A549 (cell line): ENCODE data around the gene EFHD2. TPM values are rescaled to one million over a fixed set of nuclear protein-coding genes. Genes with fewer than 3 reads are reported as not detected.
"Not testable (repeated sequence)": the region's sequence is repeated elsewhere in the genome, so short reads cannot be mapped to it uniquely, and the experiment has no call there.

Source experiments
- ATAC-seq, 2 experiments: fragments of 200-7000 bp in 1 of 2; fragments of >200 bp in 1 of 2; cut with Nextera tagmentation in 1 of 2; cut with Tn5 transposase in 1 of 2; 3 replicates each; pipeline versions ENCODE4 v1.8.0 to v1.9.1; 2018 to 2020; ENCODE audit warnings: mild to moderate bottlenecking in 1 of 2, moderate library complexity in 1 of 2
- CTCF ChIA-PET: fragments of 300-600 bp; sonication (Branson Sonifier 250); formaldehyde crosslinking; extraction: SDS; loops from one replicate; lab custom pipeline; 2021; ENCODE audit warnings: antibody characterized with exemption, inconsistent platforms; lab: Yijun Ruan, JAX
- POLR2A ChIA-PET: fragments of 350-600 bp; formaldehyde crosslinking; extraction: SDS; loops from one replicate; lab custom pipeline; 2021; ENCODE audit warnings: antibody characterized with exemption, inconsistent platforms; lab: Yijun Ruan, JAX
- DNase-seq, 2 experiments: peaks; one replicate each; pipeline versions ENCODE4 v3.0.0 to v3.0.0-alpha.2; 2011 to 2016; ENCODE audit warnings: low read depth in 1 of 2, low spot score in 1 of 2
- FAIRE-seq: peaks from 2 replicates; lab custom pipeline; 2011; peaks lifted over from hg19 to GRCh38; lab: Jason Lieb, UNC
- H3K27ac ChIP-seq, 2 experiments: fragments of >200 bp; sonication (Bioruptor Twin); formaldehyde crosslinking; 3 replicates each; pipeline ENCODE4 v1.5.1; 2016 to 2017
- H3K4me1 ChIP-seq: fragments of >200 bp; sonication (Bioruptor Twin); formaldehyde crosslinking; 3 replicates; pipeline ENCODE4 v1.6.1; 2016
- H3K4me2 ChIP-seq: fragments of >200 bp; sonication (Bioruptor Twin); formaldehyde crosslinking; 3 replicates; pipeline ENCODE4 v1.6.1; 2016
- H3K4me3 ChIP-seq: fragments of >200 bp; sonication (Bioruptor Twin); formaldehyde crosslinking; 3 replicates; pipeline ENCODE4 v1.5.1; 2016
- H3K9me3 ChIP-seq: fragments of >200 bp; sonication (Bioruptor Twin); formaldehyde crosslinking; 3 replicates; pipeline ENCODE4 v1.6.1; 2016
- FOSL2 ChIP-seq, 2 experiments: fragments of 450-650 bp in 1 of 2; fragments of >200 bp in 1 of 2; sonication (Bioruptor Twin) in 1 of 2; formaldehyde crosslinking; IDR thresholded peaks; 2 replicates each; pipeline versions ENCODE4 v1.5.0 to v1.6.1; 2016 to 2020; ENCODE audit warnings: mild to moderate bottlenecking in 1 of 2, moderate library complexity in 1 of 2
- HDAC2 ChIP-seq: fragments of 200-600 bp; sonication (generic); IDR thresholded peaks from 2 replicates; pipeline ENCODE4 v1.6.1; 2016
- NFE2L2 ChIP-seq: fragments of 150-350 bp; conservative IDR thresholded peaks from 2 replicates; pipeline ENCODE4 v1.6.1; 2014; ENCODE audit warnings: low read length
- POLR2A ChIP-seq: IDR thresholded peaks from 2 replicates; pipeline ENCODE4 v1.6.1; 2012; ENCODE audit warnings: mild to moderate bottlenecking, low read length
- POLR2AphosphoS2 ChIP-seq: conservative IDR thresholded peaks from 2 replicates; pipeline ENCODE4 v1.6.1; 2012; ENCODE audit warnings: low read length, improper control_type of control experiment, inconsistent platforms
- RAD21 ChIP-seq, 2 experiments: fragments of >200 bp in 1 of 2; sonication (Bioruptor Twin) in 1 of 2; formaldehyde crosslinking in 1 of 2; IDR thresholded peaks in 1 of 2; conservative IDR thresholded peaks in 1 of 2; 2 replicates in 1 of 2; 3 replicates in 1 of 2; pipeline ENCODE4 v1.6.1; 2012 to 2018; ENCODE audit warnings: inconsistent platforms in 1 of 2
- RARB ChIP-seq: fragments of 250-450 bp; sonication (Bioruptor Pico); IDR thresholded peaks from 2 replicates; pipeline ENCODE4 v1.8.0; 2021; ENCODE audit warnings: mild to moderate bottlenecking, moderate library complexity
- RCOR1 ChIP-seq: fragments of 150-350 bp; IDR thresholded peaks from 2 replicates; pipeline ENCODE4 v1.6.1; 2014; ENCODE audit warnings: antibody characterized with exemption, low read length, low read depth
- REST ChIP-seq: fragments of 200-600 bp; sonication (generic); IDR thresholded peaks from 2 replicates; pipeline ENCODE4 v1.6.1; 2016; ENCODE audit warnings: antibody characterized with exemption, mild to moderate bottlenecking, moderate library complexity
- RNF2 ChIP-seq: fragments of 200-600 bp; sonication (generic); IDR thresholded peaks from 2 replicates; pipeline ENCODE4 v1.6.1; 2016; ENCODE audit warnings: low read depth, mild to moderate bottlenecking, antibody characterized with exemption, moderate library complexity, borderline replicate concordance
- ZC3H11A ChIP-seq: fragments of 450-650 bp; IDR thresholded peaks from 2 replicates; pipeline ENCODE4 v1.6.1; 2014; ENCODE audit warnings: antibody characterized with exemption, mild to moderate bottlenecking
- WGBS: methylation state at CpG from one replicate; pipeline ENCODE4 v1.1.6; 2017; ENCODE audit errors: missing lambda C conversion rate; 5-methylcytosine and 5-hydroxymethylcytosine counted together
- polyA plus RNA-seq, 4 experiments: library from polyadenylated mRNA; depleted of rRNA in 3 of 4; stranded (reverse); fragments of >200 nt; fragmentation: RNase III in 1 of 4; extraction: RNeasy Plus Mini Kit Qiagen cat#74134 plus additional on column Dnase treatment in 1 of 4; gene quantifications; 2 replicates in 3 of 4; 3 replicates in 1 of 4; pipeline ENCODE4 v1.2.3, GENCODE V29; 2011 to 2017
- TF ChIP-seq, protein P1 (sequence below): IDR thresholded peaks from 2 replicates; pipeline ENCODE4 v1.6.1; 2012; ENCODE audit warnings: low read depth, borderline replicate concordance

EFHD2 gene
- polyA plus RNA-seq, 2 of the 4 experiments (the other 2 are of a cell fraction), result 33.1 to 96.2 TPM

DNA sequence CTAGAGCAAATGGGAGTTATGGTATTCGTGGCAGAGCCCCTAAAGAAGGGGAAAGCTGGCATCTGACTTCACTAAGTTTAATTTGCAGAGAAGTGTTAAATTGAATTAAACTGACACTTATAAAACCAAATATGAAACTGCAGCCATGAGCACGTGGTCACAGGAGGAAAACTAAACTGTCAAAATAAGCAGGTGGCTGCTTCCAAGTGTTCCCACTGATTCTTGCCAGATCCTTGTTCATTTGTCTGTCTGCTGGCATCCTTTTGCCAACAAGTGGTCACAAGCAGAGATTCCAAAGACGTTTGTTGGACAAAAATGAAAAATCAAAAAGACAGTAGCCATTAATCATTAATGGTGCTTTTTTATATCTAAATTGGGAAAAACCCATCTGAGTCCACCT lies 59.7 kb downstream of the EFHD2 start (continued):
- no peak for TF ChIP-seq RCOR1
- no peak for TF ChIP-seq HDAC2
- no peak for TF ChIP-seq RAD21 (conservative IDR thresholded peaks at IDR 0.05 in 1 of 2, IDR thresholded peaks at IDR 0.05 in 1 of 2)
- no peak for TF ChIP-seq FOSL2 (IDR thresholded peaks at IDR 0.05)
- no peak for TF ChIP-seq FOSL2 (CRISPR knock-in tag; IDR thresholded peaks at IDR 0.05)
- TF ChIP-seq POLR2AphosphoS2, result no peak
- TF ChIP-seq, all 56 proteins: peak for 0

GRCh38 chr1:15469821-15470448 lies 60.2 kb downstream of the EFHD2 start:
- H3K4me2 ChIP-seq, FAIRE-seq, H3K4me3 ChIP-seq, POLR2A ChIA-PET, H3K27ac ChIP-seq, ATAC-seq, H3K9me3 ChIP-seq, DNase-seq, CTCF ChIA-PET, H3K4me1 ChIP-seq: not testable (repeated sequence)
- 20% methylated on average over 1 of the region's 9 CpGs for WGBS

GRCh38 chr1:15471067-15471466 lies 61.4 kb downstream of the EFHD2 start:
- H3K4me1 ChIP-seq, H3K9me3 ChIP-seq, FAIRE-seq, H3K27ac ChIP-seq, H3K4me2 ChIP-seq, POLR2A ChIA-PET, H3K4me3 ChIP-seq, ATAC-seq, DNase-seq: not testable (repeated sequence)
- WGBS, result 57% methylated on average over 3 of the region's 5 CpGs
- CTCF ChIA-PET, result interaction anchor here (1.7 kb wide), 1 partner anchor 11 kb away, joined by 5 read pairs; no protein-coding TSS in a partner anchor

GRCh38 chr1:15471723-15472122 lies 62.0 kb downstream of the EFHD2 start:
- H3K27ac ChIP-seq, H3K9me3 ChIP-seq, DNase-seq, H3K4me1 ChIP-seq, POLR2A ChIA-PET, H3K4me3 ChIP-seq, H3K4me2 ChIP-seq, ATAC-seq, FAIRE-seq: not testable (repeated sequence)
- 58% methylated on average over 6 of the region's 6 CpGs for WGBS
- CTCF ChIA-PET, result interaction anchor here (0.6 to 1.7 kb wide), 2 partner anchors 10 to 24 kb away, joined by 4 to 5 read pairs; no protein-coding TSS in a partner anchor

DNA sequence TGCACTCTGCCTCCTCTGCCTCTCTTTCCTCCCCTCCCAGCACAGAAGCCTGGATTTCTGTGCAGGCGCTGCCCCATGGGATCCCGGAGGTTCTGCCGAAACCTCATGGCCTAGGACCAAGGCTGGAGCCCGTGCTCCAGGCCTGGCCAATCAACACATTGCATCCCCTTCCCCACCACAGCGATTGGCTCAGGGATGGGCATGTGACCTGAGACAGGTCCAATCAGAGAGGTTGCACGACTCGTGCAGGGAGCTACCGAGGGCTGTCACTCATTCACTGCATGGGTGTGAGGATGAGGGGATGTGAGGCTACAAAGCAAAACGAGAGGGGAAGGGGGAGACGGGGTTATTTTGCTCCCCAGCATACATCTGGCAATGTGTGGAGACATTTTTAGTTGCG lies 62.9 kb downstream of the EFHD2 start:
- H3K9me3 ChIP-seq, result no peaks in the 10 kb centered on the region; the same call in 2 of the 3 replicates
- no peak overlapping the region for H3K4me3 ChIP-seq
- no peak overlapping the region for H3K27ac ChIP-seq
- ChIA-PET CTCF (no interaction called here), POLR2A (no interaction called here)
- WGBS, result 66% methylated on average over 9 of the region's 11 CpGs
- ATAC-seq (no peak), FAIRE-seq (no peak), DNase-seq (no peak)
- TF ChIP-seq RARB (no peak), RNF2 (no peak), NFE2L2 (no peak), POLR2AphosphoS2 (no peak)
- TF ChIP-seq, protein P1, sequence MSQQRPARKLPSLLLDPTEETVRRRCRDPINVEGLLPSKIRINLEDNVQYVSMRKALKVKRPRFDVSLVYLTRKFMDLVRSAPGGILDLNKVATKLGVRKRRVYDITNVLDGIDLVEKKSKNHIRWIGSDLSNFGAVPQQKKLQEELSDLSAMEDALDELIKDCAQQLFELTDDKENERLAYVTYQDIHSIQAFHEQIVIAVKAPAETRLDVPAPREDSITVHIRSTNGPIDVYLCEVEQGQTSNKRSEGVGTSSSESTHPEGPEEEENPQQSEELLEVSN, result no peak
- H3K4me2 ChIP-seq, result no peak overlapping the region
- H3K4me1 ChIP-seq, result no peaks in the 10 kb centered on the region

DNA sequence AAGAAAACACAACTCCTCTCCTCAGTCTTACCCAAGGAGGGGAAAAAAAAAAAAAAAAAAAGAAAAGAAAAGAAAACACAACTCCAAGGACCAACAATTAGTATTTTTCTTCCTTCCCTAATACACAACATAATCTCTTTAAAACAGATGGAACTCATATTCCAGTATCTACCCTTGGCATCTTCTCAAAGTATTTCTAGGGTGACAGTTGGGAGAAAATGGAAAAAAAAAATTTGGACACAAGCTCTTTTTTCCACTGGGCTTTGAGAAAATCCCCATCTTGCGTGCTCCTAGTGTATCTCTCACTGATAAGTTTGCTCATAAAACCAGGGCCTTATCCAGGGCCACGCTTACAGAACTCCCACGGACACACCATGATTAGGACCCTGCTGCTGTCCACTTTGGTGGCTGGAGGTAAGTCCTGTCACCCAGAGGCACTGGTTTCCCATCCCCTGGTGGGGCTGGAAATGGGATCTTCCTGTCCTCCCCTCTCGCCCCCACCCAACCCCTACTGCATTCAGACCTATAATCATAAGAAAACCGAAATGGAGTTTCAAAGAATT lies 66.1 kb downstream of the EFHD2 start, which contains the start of gene CELA2B:
CELA2B (plus strand) TSS at position 353 of the 563 bp plus-strand sequence; CDS start at position 375, 22 bp downstream.
- WGBS, result 82% methylated on average over 5 of the region's 5 CpGs
- FAIRE-seq (no peak), ATAC-seq (no peak), DNase-seq (no peak)
- H3K4me3 ChIP-seq, result no peak within 1 kb of the TSS
- no peaks in the 10 kb centered on the region for H3K4me1 ChIP-seq
- no peak for TF ChIP-seq REST
- no peak for TF ChIP-seq ZC3H11A
- TF ChIP-seq POLR2A, result no peak
- no peaks in the 10 kb centered on the region; the same call in 2 of the 3 replicates for H3K9me3 ChIP-seq
- ChIA-PET POLR2A (no interaction called here), CTCF (no interaction called here)
- no peak within 1 kb of the TSS for H3K4me2 ChIP-seq
- H3K27ac ChIP-seq, result no peak within 1 kb of the TSS
